Fibroblast of peridontal ligament (primary cell): ENCODE measurements around the gene POMGNT1.

Source experiments
- DNase-seq: peaks from one replicate; pipeline ENCODE4 v3.0.0-alpha.2; 2010; ENCODE audit errors: extremely low read depth

The POMGNT1 gene

DNA sequence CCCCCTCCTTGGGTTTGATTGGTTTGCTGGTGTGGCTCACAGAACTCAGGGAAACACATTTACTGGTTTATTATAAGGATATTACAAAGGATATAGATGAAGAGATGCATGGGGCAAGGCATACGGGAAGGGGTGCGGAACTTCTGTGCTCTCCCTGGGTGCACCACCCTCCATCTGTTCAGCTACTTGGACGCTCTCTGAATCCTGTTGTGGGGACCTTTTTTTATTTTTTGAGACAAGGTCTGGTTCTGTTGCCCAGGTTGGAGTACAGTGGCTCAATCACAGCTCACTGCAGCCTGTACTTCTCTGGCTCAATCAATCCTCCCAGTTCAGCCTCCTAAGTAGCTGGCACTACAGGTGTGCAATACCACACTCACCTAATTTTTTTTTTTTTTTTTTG lies 12.3 kb upstream of the POMGNT1 start:
- DNase-seq = no peak

DNA sequence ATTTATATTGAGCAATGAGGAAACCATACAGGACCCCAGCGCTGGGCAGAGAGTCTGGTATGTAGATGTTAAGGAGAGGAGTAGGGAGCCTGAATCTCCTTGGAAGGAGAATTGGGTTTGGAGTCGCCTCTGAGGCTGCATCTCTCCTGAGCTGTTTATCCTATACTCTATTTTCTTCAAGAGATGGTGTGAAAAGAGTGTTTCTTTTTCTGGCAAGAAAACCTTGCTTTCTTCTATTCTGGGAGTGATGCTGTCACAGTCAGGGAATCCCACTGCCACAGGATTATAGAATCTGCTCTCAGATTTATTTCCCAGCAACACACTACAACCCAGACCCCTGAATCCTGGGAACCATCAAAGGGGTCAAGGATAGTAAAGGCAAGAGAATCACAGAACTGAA lies 8.2 kb upstream of the POMGNT1 start:
- DNase-seq = no peak

DNA sequence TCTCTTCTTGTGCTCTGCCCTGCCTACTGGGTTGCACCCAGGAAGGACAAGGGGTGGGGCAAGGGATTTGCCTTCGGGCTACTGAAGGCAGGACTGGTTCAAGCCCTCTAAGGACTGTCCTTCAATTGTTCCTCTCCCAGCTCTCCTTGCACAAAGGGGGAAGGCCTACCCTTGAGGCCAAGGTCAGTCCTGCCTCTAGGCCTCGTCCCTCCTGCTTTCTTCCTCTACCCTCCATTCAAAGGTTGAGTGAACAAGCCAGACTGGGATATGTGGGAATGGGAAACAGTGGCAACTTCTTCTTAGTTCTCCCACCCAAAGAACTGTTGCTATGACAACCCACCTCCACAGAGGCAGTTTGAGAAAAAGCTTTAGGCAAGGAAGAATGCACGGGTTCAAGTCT lies 7.6 kb upstream of the POMGNT1 start:
- no peak for DNase-seq

DNA sequence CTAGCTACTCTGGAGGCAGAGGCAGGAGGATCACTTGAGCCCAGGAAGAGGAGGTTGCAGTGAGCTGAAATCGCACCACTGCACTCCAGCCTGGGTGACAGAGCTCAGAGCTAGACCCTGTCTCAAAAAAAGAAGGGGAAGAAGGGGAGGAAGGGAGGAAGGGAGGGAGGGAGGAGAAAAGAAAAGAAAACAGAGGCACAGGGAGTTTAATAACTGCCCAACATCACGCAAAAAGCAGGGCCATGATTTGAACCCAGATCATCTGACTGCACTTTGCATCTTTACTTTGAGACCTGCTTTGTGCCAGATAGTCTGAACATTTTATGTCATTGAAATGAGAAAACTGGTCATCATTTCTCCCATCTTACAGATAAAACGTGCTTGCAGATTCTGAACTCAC lies 6.9 kb upstream of the POMGNT1 start:
- DNase-seq = no peak

DNA sequence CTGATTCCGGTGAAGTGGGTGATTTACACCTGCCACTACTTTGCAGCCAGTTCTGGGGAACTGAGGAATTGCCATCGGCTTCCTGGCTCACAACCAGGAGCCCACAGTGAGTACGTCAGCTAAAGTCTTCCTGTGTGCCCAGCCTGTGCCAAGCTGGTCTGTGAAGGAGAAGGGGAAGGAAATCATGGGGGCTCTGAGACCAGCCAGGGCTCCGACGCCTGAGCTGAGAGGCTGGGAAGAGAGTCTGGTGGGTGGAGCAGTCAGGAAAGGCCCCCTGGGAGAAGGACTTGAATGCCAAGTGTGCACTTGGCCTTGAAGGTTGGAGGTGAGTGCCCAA lies 6.1 kb upstream of the POMGNT1 start:
- DNase-seq = no peak

DNA sequence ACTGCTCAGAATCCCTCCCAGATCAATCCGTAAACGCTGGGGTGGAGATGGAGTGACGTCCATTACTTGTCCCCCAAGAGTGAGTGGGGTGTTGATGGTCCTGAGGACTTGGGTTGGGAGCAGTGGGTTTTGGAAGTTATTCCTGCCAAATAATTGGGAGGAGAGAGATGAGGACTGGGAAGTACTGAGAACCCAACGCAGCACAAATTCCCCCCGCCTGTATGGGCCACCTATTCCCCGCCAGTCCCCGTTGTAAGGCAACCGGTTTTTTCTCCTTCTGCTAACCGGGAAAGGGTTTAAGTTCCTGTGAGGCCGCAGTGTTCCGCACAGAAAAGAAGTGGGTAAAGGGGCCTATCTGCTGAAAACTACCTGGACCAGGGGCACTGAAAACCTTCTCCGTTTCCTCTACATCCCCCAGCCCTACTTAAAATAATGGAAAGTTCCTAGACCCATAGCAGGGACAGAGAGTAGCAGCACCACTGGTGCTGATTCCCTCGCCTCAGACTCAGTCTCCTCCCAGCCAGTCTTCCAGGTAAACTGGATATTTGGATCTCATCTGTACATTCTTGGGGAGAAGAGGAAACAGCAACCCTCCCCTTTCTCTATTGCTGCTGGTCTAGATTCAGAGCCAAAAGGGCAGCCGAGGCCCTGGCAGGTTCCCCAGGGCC lies 5.6 kb upstream of the POMGNT1 start:
- DNase-seq = peak; percentile 24

DNA sequence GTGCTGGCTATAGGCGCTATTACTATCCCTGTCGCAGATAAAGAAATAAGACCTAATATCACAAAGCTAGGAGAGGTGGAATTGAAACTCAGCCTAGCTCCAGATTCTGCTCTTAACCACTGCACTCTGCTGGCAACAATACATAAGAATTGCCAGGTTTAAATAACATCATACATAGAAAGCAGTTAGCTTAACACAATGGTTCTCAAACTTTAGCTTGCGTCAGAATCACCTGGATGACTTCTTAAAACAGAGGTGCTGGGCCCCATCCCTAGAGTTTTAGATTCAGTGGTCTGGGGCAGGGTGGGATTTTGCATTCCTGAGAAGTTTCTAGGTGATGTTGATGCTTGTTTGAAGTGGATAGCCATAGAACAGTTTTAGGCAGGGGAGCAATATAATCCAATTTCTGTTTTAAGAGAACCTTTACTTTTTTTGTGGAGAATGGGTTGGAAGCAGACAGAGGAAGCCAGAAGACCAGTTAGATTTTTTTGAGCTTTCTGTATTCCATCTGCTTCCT lies 1.1 kb upstream of the POMGNT1 start:
- peak; percentile 9 for DNase-seq

DNA sequence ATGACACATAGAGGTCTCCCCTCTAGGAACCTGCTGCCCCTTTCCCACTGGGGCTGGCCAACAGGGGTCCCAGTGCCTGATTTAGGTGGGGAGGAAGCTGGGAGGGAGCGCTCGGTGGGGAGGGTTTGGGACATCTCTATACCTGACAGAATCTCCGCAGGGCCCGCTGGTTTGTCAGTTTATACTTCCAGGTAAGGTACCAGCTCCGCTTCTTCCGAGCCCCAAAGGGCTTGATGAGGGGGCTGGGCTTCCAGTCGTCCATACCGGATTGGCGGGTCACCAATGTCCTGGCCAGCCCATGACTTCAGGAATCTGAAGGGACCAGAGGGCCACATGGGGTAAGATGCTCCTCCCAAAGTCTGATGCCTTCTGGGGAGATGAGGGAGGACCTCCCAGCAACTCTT lies 672 bp downstream of the POMGNT1 start:
- no peak for DNase-seq

DNA sequence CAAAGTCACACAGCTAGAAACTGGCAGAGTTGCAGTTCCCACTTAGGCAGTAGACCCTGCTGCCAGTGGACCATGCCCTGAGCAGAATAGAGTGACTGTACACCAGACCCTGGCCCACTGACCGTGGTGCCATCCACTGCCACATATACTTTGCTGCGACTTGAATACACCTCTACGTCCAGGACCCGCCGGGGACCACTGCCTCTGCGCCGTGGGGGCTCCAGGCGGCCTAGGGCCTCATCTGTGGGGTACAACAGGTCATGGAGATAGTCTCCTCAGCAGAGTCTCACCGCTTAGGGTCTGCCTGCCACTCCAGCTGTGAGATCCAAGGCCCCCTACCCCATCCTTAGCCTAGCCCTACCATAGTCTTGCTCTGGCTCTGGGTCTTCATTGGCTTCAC lies 1.6 kb downstream of the POMGNT1 start:
- no peak for DNase-seq

DNA sequence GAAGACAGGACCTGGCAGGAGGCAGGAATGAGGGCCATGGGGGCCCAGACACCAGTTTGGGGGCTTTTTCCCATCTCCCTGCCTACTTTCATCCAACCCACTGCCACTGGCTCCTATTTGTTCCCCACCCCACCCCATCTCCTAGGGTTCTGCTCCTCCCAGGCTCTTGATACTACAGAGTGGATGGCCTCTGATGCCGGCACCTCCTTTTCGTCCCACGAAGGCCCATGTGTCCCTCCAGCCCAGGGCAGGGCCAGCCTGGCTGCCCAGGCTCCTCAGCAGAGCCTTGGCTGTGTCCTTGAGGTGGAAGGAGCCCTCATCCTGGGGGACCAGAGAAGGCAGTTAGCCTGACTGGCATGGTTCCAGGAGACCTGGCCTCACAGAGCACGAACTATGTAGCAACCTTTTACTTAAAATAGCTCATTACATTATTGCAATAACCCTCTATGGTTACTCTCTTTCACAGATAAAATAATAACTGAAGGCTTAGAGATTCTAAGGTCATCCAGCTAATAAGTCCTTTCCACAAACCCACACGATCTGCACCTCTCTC lies 3.5 kb downstream of the POMGNT1 start:
- no peak for DNase-seq

DNA sequence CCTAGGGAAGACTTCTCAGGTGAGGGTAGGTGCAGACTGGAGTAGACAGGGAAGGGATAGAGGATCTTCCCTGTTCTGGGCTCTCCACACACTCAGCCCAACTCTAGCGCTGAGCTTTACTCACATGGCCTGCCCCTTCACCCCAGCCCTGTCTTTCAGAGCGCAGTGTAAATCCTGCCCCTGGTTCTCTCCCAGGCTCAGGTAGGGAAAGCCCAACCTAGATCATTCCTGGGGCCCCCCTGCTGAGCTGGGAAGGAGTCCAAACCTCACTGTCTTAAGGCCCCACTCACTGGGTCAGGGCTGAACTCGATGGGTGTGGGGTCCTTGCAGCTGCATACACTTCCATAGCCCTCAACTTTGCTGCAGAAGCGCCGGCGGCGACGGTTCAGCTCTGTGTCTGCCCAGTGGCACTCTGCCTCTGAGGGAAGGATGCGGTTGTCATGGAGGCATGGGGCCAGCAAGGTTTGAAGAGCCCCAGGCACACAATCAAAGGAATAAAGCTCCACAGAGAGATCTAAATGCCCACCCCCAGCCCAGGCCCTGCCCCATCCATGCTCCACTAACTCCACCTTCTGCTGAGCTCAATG lies 4.2 kb downstream of the POMGNT1 start:
- DNase-seq = no peak

DNA sequence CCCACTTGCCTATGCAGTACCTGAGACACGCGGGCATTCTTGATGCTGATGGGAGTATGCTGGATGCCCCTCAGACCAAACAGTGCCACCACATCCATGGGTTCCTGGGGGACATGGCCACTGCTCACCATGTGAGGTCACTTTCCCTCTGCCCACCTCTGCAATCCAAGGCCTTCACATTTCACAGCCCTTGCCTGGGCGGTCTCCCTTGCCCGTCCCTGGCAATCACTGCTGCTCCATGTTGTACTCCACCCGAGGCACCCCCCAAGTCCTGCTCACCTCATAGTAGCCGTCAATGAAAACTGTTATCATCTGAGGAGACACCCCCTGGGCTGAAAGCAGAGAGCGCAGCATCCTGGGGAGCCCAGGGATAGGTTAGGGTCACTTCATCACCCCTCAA lies 4.9 kb downstream of the POMGNT1 start:
- DNase-seq = no peak

DNA sequence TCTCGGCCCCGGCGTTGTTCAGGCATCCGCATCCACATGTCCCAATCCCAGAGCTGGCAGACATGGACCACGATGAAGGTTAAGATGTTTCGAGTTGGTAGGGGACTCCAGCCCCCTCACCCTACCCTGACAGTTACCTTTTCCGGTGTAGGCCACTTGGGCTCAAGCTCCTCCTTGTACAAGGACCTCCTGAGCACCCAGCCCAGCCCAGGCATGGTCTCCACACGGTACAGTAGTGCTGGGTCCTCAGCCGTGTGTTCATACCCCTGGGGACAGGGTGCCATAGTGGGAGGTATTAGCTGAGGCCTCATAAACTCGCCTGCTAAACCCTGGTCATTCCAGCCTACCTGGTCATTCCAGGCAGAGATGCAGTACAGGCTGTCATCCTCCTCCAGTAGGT lies 6.1 kb downstream of the POMGNT1 start:
- no peak for DNase-seq

DNA sequence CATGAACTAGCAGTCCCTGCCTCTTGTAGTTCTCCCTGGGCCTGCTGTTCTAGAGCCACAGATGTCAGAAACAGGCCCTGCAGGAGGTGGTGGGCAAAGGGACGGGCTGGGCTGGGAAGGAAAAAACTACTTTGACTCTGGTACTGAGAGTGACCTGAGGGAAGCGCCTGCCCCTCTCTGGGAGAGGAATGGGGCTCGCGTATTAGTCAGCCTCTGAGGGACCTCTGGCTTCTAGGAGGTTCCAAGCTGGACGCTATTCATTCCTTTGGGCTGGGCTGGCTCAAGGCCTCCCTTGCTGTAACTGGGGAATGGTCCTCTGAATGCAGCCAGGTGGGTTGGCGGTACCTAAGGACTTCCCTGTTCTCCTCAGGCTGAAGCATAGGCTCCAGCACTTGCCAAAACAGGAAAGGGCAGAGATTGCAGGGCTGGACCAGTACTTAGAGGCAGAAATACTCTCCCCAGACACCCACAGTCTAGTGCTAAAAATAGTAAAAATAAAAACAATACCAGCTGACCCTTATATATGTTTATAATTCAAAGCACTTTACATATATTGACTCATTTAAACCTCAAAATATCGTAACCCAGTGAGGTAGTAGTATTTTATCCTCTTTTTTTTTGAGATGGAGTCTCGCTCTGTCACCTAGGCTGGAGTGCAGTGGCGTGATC lies 7.1 kb downstream of the POMGNT1 start:
- no peak for DNase-seq

DNA sequence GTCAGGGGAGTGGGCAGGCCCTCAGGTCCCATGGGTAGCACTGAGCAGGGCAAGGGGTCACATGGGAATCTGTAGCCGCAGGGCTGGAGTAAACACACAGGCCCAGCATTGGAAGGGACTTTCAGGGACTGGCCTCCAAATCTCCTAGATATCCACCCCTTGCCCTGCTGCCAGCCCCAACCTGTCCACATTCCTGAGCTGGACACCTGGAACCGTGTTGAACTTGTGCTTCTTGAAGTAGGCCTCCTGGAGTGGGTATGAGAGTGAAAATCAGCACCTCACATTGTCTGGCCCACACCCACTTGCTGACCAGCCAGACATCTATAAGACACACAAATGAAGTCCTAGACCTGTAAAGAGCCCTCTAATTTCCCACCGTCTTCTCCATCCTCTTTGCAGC lies 7.7 kb downstream of the POMGNT1 start:
- DNase-seq = no peak

DNA sequence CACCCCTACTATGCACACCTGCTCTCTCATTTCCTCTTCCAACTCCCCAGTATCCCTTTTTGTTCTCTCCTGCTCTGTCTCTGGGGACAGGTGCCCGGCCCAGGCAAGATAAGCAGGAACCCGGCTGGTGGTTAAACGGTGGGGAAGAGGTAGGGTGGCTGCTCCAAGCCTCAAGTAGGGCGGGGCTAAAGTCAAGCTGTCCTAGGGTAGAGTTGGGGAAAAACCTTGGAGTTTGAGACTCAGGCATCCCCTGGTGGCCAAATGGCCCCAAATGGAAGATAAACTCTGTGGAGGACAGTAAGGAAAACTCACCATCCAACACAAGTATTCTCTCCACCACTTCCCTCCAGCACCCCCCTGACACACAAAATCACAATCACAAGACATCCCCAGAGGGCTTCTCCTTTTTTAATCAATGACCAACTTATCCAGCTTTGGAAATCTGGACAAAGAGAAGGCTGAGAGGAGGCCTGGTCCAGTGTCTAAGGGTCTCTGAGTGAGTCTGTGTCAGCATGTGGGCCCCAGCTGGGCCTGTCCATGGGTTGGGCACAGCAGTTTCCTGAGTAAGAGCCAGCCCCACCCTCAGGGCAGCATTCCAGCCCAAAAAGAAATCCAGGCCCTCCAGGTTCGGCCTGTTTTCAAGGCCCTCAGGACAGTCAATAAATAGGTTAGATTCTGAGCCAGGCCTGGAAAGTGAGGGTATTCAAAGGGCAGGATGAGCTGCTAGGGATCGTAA lies 9.8 kb downstream of the POMGNT1 start:
- DNase-seq = peak; percentile 11

DNA sequence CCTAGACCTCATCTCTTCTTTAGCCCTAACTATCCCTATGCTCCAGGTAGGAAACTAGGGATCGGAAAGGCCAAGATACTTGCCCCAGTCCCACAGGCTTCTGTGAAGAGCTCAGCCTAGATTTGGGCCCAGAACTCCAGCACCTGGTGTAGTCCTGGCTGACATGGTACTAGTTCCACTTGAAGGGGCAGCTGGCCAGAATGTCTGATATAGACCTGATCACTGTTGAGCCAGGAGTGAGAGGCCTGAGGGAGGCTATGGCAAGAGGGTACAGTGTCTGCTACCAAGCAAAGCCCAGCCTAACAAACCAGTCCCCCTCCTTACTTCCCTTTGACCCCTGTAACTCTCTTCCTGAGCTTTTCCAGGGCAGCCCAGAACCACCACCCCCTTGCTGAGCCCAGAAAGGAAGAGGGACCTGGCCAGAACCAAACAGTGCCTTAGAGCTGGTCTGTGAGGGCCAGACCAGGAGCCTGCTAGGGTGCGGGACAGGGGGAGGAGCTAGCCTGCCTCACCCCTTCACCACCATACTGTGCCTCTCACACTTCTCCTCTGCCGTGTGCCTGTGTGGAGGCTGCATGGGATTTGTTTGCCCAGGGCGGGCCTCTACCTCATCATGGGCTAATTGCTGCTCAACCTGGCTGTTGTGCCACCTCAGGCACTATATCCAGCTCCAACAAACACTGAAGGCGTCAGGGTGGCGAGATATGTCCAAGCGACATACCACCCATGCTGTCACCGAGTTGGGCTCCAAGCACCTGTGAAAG lies 10.9 kb downstream of the POMGNT1 start:
- no peak for DNase-seq

DNA sequence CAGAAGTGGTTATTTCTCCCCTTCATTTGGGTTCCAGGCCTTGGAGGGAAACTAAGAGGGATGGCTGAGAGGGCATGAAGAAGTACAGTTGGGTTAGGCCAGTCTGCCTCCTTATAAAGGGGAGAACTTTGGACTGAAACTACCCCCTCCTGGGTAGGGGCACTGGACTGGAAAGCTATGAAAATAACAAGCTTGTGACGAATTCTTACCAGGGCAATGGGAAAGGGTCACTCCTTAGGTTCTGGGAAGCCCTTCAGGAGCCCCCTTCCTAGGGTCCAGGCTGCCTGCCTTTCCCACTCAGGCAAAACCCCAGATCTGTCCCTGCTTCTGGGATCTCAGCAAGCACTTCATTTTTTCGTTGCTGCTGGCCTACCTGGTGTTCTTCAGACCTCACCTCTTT lies 12.2 kb downstream of the POMGNT1 start:
- no peak for DNase-seq

DNA sequence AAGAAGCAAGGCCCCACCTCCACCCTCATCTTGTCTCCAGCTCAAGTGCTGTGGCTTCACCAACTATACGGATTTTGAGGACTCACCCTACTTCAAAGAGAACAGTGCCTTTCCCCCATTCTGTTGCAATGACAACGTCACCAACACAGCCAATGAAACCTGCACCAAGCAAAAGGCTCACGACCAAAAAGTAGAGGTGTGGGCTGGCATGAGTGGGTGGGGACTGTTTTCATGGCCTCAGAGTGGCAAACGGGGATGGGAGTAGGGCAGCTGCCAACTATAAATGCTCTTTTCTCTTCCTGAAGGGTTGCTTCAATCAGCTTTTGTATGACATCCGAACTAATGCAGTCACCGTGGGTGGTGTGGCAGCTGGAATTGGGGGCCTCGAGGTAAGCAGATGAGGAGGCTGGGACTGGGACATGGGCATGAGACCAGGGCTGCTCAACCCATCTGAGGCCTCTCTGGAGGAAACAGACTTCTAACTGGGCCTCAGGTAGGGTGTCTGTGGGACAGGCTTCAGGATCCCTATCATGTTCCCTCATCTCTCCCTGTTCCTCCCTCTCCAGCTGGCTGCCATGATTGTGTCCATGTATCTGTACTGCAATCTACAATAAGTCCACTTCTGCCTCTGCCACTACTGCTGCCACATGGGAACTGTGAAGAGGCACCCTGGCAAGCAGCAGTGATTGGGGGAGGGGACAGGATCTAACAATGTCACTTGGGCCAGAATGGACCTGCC lies 13.1 kb downstream of the POMGNT1 start:
- DNase-seq = no peak

DNA sequence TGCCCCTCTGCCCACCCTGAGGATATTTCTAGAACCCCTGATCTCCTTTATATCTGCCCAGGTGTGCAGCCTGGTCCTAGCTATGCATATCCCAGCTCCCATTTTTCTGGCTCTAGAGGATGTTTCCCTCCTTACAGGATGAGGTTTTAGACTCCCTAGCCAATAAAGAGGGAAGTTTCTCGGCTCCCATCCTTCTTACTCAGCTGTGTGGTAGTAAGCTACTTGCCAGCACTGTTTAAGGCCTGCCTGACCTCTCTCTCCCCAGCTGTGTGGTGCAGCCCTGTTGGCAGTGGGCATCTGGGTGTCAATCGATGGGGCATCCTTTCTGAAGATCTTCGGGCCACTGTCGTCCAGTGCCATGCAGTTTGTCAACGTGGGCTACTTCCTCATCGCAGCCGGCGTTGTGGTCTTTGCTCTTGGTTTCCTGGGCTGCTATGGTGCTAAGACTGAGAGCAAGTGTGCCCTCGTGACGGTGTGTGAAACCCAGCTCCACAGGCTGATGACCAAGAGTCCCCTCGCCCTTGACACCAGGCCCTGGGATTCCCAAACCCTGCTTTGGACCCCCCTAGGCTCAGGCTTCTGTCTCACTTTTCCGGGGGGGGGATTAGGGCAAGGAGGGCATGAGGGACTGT lies 14.2 kb downstream of the POMGNT1 start:
- no peak for DNase-seq
